Stimulated activated naive CD4-positive, alpha-beta T cell (primary cell): ENCODE data around the gene EIF3K.

Experiments used
- DNase-seq, 6 experiments: peaks; one replicate each; lab custom pipeline; 2025; lab: John Stamatoyannopoulos, UW

The EIF3K gene

GRCh38 chr19:38665950-38666662, 47.1 kb downstream of the EIF3K start:
- no peak for DNase-seq

GRCh38 chr19:38666663-38667511, 47.9 kb downstream of the EIF3K start:
- no peak for DNase-seq

- DNase-seq: no peak
Measured at GRCh38 chr19:38667661-38668171, 48.7 kb downstream of the EIF3K start.

GRCh38 chr19:38669552-38669951, 50.6 kb downstream of the EIF3K start:
- DNase-seq: peak in 2 of 6 experiments; percentile 15 to 18

GRCh38 chr19:38670921-38671398, 52.0 kb downstream of the EIF3K start:
- no peak for DNase-seq

GRCh38 chr19:38671654-38672053, 52.7 kb downstream of the EIF3K start:
- DNase-seq: no peak

- no peak for DNase-seq
Measured at GRCh38 chr19:38673030-38673429, 54.0 kb downstream of the EIF3K start.

- no peak for DNase-seq
Measured at GRCh38 chr19:38674388-38675171, 55.6 kb downstream of the EIF3K start.

- no peak for DNase-seq
Measured at GRCh38 chr19:38675611-38676010, 56.6 kb downstream of the EIF3K start.

GRCh38 chr19:38676023-38676877, 57.3 kb downstream of the EIF3K start:
- no peak for DNase-seq

- DNase-seq: no peak
Measured at GRCh38 chr19:38676878-38677646, 58.1 kb downstream of the EIF3K start.

GRCh38 chr19:38678217-38678890, 59.4 kb downstream of the EIF3K start:
- no peak for DNase-seq

- no peak for DNase-seq
Measured at GRCh38 chr19:38678891-38679494, 60.0 kb downstream of the EIF3K start.

- DNase-seq: no peak
Measured at GRCh38 chr19:38679839-38680238, 60.9 kb downstream of the EIF3K start.

- DNase-seq: no peak
Measured at GRCh38 chr19:38682195-38682867, 63.3 kb downstream of the EIF3K start.

- no peak for DNase-seq
Measured at GRCh38 chr19:38682872-38683392, 63.9 kb downstream of the EIF3K start.

GRCh38 chr19:38683393-38684077, 64.5 kb downstream of the EIF3K start:
- DNase-seq: no peak
